Measurements from ENCODE around the gene PIP5K1B. TPM values are rescaled to one million over a fixed set of nuclear protein-coding genes. Genes with fewer than 3 reads are reported as not detected.

Gene PIP5K1B
- total RNA-seq, 1 experiment from 2014 or later, result 2.5 TPM

GRCh38 chr9:68995776-68996175 is 290.7 kb downstream of the PIP5K1B start:
- Histone ChIP-seq H2BK15ac (ENCODE audit: low read depth, low read length) (no peak overlapping the region), H3K14ac (ENCODE audit: insufficient read depth, low read length) (no peak overlapping the region), H4K8ac (replicated peaks; ENCODE audit: insufficient read length, low read depth, low read length) (no peak overlapping the region), H3K4me1 (ENCODE audit: insufficient read depth, low read length) (no peaks in the 10 kb centered on the region), H2BK5ac (ENCODE audit: insufficient read length, low read length) (no peak overlapping the region), H3K79me1 (ENCODE audit: insufficient read depth, low read depth, low read length, poor library complexity, severe bottlenecking) (no peaks in the 10 kb centered on the region), H3T11ph (ENCODE audit: low read length) (no peak overlapping the region), H3K27ac (ENCODE audit: insufficient read length, low read depth, low read length) (no peak overlapping the region), H2BK20ac (ENCODE audit: low read depth, low read length, poor library complexity, severe bottlenecking) (no peak overlapping the region), H3K56ac (ENCODE audit: insufficient read length, low read depth, low read length) (no peak overlapping the region), H3K4ac (ENCODE audit: low read depth, low read length) (no peak overlapping the region), H2BK12ac (ENCODE audit: insufficient read length, low read depth, low read length) (no peak overlapping the region), H4K5ac (ENCODE audit: insufficient read length, low read depth, low read length) (no peak overlapping the region), H2BK120ac (ENCODE audit: low read depth, low read length, poor library complexity, severe bottlenecking) (no peak overlapping the region), H2AK5ac (ENCODE audit: insufficient read length, low read length) (no peak overlapping the region), H4K91ac (ENCODE audit: insufficient read length, low read depth, low read length) (no peak overlapping the region), H2AFZ (ENCODE audit: low read length) (no peak overlapping the region), H3K79me2 (ENCODE audit: insufficient read depth, low read length) (no peaks in the 10 kb centered on the region), H3K18ac (ENCODE audit: insufficient read length, low read depth, low read length) (no peak overlapping the region), H4K20me1 (ENCODE audit: control insufficient read depth, insufficient read depth, insufficient read length) (no peaks in the 10 kb centered on the region), H3K9me3 (ENCODE audit: control insufficient read depth, low read depth, low read length) (no peaks in the 10 kb centered on the region), H3K23ac (ENCODE audit: insufficient read length, low read depth, low read length) (no peak overlapping the region), H3K9ac (ENCODE audit: extremely low read depth, insufficient read length, low read length) (no peak overlapping the region), H3K27me3 (ENCODE audit: insufficient read depth, low read length) (no peaks in the 10 kb centered on the region), H3K23me2 (ENCODE audit: insufficient read length, low read depth, low read length, poor library complexity, severe bottlenecking) (no peaks in the 10 kb centered on the region), H3K4me2 (ENCODE audit: insufficient read depth, insufficient read length, low read length) (no peak overlapping the region)
- peaks cover 26 to 38% of the 10 kb centered on the region in 2 experiments for H3K4me1 Mint-ChIP-seq
- no peaks in the 10 kb centered on the region; the same call in 1 of the 2 replicates for H3K27me3 Mint-ChIP-seq (ENCODE audit: low read depth)
- H3K9me3 Mint-ChIP-seq, result no peaks in the 10 kb centered on the region
- H3K4me3 Mint-ChIP-seq, result no peak overlapping the region
- H3K36me3 Mint-ChIP-seq (ENCODE audit: insufficient read depth in 1 of 3, low read depth in 3 of 3), result peaks cover 0 to 2% (median 0%) of the 10 kb centered on the region in 3 experiments; a peak in 1 of 7 replicates
- H3K27ac Mint-ChIP-seq, result no peak overlapping the region
- TF ChIP-seq, protein P1, sequence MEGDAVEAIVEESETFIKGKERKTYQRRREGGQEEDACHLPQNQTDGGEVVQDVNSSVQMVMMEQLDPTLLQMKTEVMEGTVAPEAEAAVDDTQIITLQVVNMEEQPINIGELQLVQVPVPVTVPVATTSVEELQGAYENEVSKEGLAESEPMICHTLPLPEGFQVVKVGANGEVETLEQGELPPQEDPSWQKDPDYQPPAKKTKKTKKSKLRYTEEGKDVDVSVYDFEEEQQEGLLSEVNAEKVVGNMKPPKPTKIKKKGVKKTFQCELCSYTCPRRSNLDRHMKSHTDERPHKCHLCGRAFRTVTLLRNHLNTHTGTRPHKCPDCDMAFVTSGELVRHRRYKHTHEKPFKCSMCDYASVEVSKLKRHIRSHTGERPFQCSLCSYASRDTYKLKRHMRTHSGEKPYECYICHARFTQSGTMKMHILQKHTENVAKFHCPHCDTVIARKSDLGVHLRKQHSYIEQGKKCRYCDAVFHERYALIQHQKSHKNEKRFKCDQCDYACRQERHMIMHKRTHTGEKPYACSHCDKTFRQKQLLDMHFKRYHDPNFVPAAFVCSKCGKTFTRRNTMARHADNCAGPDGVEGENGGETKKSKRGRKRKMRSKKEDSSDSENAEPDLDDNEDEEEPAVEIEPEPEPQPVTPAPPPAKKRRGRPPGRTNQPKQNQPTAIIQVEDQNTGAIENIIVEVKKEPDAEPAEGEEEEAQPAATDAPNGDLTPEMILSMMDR (conservative IDR thresholded peaks at IDR 0.05), result no peak
- no CpG with 5 or more reads among the region's 3 CpGs for WGBS (ENCODE audit: extremely low coverage, insufficient read length, low lambda C conversion rate)
- DNase-seq, result no peak
